Osteoblast (primary cell): ENCODE data around the gene KIF2C. TPM values are rescaled to one million over a fixed set of nuclear protein-coding genes. Genes with fewer than 3 reads are reported as not detected.
"Not testable (repeated sequence)": the region's sequence is repeated elsewhere in the genome, so short reads cannot be mapped to it uniquely, and the experiment has no call there.

Source experiments
- DNase-seq: peaks from one replicate; pipeline ENCODE4 v3.0.0; 2011; ENCODE audit warnings: low spot score, mixed read lengths; ENCODE audit not compliant: insufficient read length; ENCODE audit errors: missing footprints
- H2AFZ ChIP-seq: 2 replicates; pipeline ENCODE4 v1.6.0; 2011; ENCODE audit warnings: mild to moderate bottlenecking, low read length
- H3K27ac ChIP-seq: 2 replicates; pipeline ENCODE4 v1.5.1; 2011; ENCODE audit warnings: mild to moderate bottlenecking, low read depth, low read length, moderate library complexity
- H3K27me3 ChIP-seq: 2 replicates; pipeline ENCODE4 v1.6.0; 2012; ENCODE audit warnings: mild to moderate bottlenecking, control low read depth, inconsistent platforms, low read length, moderate library complexity; ENCODE audit not compliant: insufficient read depth
- H3K36me3 ChIP-seq: 2 replicates; pipeline ENCODE4 v1.5.1; 2011; ENCODE audit warnings: mild to moderate bottlenecking, low read length, control low read depth, moderate library complexity; ENCODE audit not compliant: insufficient read depth
- H3K4me1 ChIP-seq: 2 replicates; pipeline ENCODE4 v1.5.1; 2011; ENCODE audit warnings: mild to moderate bottlenecking, low read length, control low read depth, moderate library complexity; ENCODE audit not compliant: insufficient read depth
- H3K4me2 ChIP-seq: 2 replicates; pipeline ENCODE4 v1.6.0; 2011; ENCODE audit warnings: mild to moderate bottlenecking, low read length; ENCODE audit not compliant: insufficient read depth
- H3K4me3 ChIP-seq: fragments of 200-600 bp; sonication (generic); 3 replicates; pipeline ENCODE4 v1.5.1; 2012; ENCODE audit warnings: mild to moderate bottlenecking, low read length, inconsistent platforms; ENCODE audit not compliant: insufficient read depth
- H3K79me2 ChIP-seq: 2 replicates; pipeline ENCODE4 v1.6.0; 2012; ENCODE audit warnings: mild to moderate bottlenecking, low read length, control low read depth, inconsistent platforms; ENCODE audit not compliant: insufficient read depth
- H3K9me3 ChIP-seq: 2 replicates; pipeline ENCODE4 v1.5.1; 2011; ENCODE audit warnings: low read depth, low read length, control low read depth
- H4K20me1 ChIP-seq: 2 replicates; pipeline ENCODE4 v1.6.0; 2012; ENCODE audit warnings: mild to moderate bottlenecking, low read length, control low read depth; ENCODE audit not compliant: insufficient read depth
- CTCF ChIP-seq: IDR thresholded peaks from 2 replicates; pipeline ENCODE4 v1.5.1; 2011; ENCODE audit warnings: mild to moderate bottlenecking, low read depth, low read length, moderate library complexity; ENCODE audit errors: extremely low read depth
- small RNA-seq: library from RNA; depleted of rRNA; stranded (forward); fragments of <200 nt; gene quantifications from one replicate; pipeline ENCODE3, GENCODE V24; 2012
- total RNA-seq: library from RNA; depleted of rRNA; stranded (reverse); fragments of >200 nt; gene quantifications from 2 replicates; pipeline ENCODE4 v1.2.3, GENCODE V29; 2012

KIF2C gene
- total RNA-seq, 1 donor, result 3.3 TPM

- Histone ChIP-seq H3K4me1 (peaks cover 62% of the 10 kb centered on the region), H3K27me3 (no peaks in the 10 kb centered on the region), H3K9me3 (no peaks in the 10 kb centered on the region), H3K27ac (no peak overlapping the region), H4K20me1 (peaks cover 2% of the 10 kb centered on the region), H3K4me2 (peak overlapping the region; percentile 66), H3K4me3 (no peak overlapping the region), H2AFZ (no peak overlapping the region), H3K36me3 (peaks cover 30% of the 10 kb centered on the region), H3K79me2 (peaks cover 18% of the 10 kb centered on the region)
- TF ChIP-seq CTCF, result no peak
- peak; percentile 80 for DNase-seq
These were observed 73.3 kb downstream of the KIF2C start for GRCh38 chr1:44812822-44813543.

GRCh38 chr1:44815926-44816325 lies 76.3 kb downstream of the KIF2C start:
- peak overlapping the region; percentile 17 for H3K27ac ChIP-seq
- peaks cover 42% of the 10 kb centered on the region for H3K4me1 ChIP-seq
- H3K9me3 ChIP-seq, H3K4me2 ChIP-seq, H4K20me1 ChIP-seq, H3K4me3 ChIP-seq, DNase-seq, H2AFZ ChIP-seq, H3K79me2 ChIP-seq, H3K27me3 ChIP-seq: not testable (repeated sequence)
- H3K36me3 ChIP-seq, result peaks cover 19% of the 10 kb centered on the region

- Histone ChIP-seq H3K27me3 (no peaks in the 10 kb centered on the region), H3K4me2 (no peak overlapping the region), H3K4me3 (no peak overlapping the region), H4K20me1 (no peaks in the 10 kb centered on the region), H3K36me3 (peaks cover 19% of the 10 kb centered on the region), H3K9me3 (no peaks in the 10 kb centered on the region), H3K4me1 (peaks cover 29% of the 10 kb centered on the region), H2AFZ (no peak overlapping the region), H3K79me2 (no peaks in the 10 kb centered on the region), H3K27ac (no peak overlapping the region)
- TF ChIP-seq CTCF, result no peak
- peak; percentile 50 for DNase-seq
These were observed 77.7 kb downstream of the KIF2C start for GRCh38 chr1:44817307-44817706.

Small RNA genes within 50 kb of the gene (small RNA-seq; reads per million reads assigned to genes)
- gene RNU5D-1, result 282 reads per million, percentile 98 among the genes with 10 or more reads in this experiment
- gene RNU5F-1, result 8.7 reads per million, percentile 91 among the genes with 10 or more reads in this experiment
- gene SNORD38A, result 4,025 reads per million, percentile 100 among the genes with 10 or more reads in this experiment
- not detected for gene SNORD38B
- gene SNORD46, result 15.1 reads per million, percentile 94 among the genes with 10 or more reads in this experiment
- not detected for gene SNORD55

Other genes with a start within 250 kb of the KIF2C start
- 6.9 and 7.7 TPM in 2 replicates for gene TMEM53, start 65.4 kb upstream of the KIF2C start, total RNA-seq
- gene ARMH1, start 65.1 kb upstream of the KIF2C start, total RNA-seq, result 3.2 and 4.3 TPM in 2 replicates
- gene RNU5D-1, start 8.7 kb upstream of the KIF2C start, total RNA-seq, result not detected in 2 replicates
- gene RPS8, start 35.7 kb downstream of the KIF2C start, total RNA-seq, result 1,174 and 1,221 TPM in 2 replicates
- under 0.01 TPM in 1 of 2 replicates, not detected in the other for gene BEST4, start 48.3 kb downstream of the KIF2C start, total RNA-seq
- gene PLK3, start 60.5 kb downstream of the KIF2C start, total RNA-seq, result 33.7 and 35.1 TPM in 2 replicates
- 0.29 and 0.36 TPM in 2 replicates for gene DYNLT4, start 67.5 kb downstream of the KIF2C start, total RNA-seq
- gene BTBD19, start 68.7 kb downstream of the KIF2C start, total RNA-seq, result 21.4 and 23.6 TPM in 2 replicates
- 0.29 and 0.36 TPM in 2 replicates for gene PTCH2, start 103.4 kb downstream of the KIF2C start, total RNA-seq
- gene EIF2B3, start 246.8 kb downstream of the KIF2C start, total RNA-seq, result 25.3 and 25.6 TPM in 2 replicates